WTC11 (cell line): Measurements from ENCODE around the gene IRX3. TPM values are rescaled to one million over a fixed set of nuclear protein-coding genes. Genes with fewer than 3 reads are reported as not detected.
A peak's percentile ranks its signal among the peaks of the same experiment; 100 is the strongest.

ENCODE experiments used
- ATAC-seq: fragments of 200-7000 bp; cut with Tn5 transposase; 2 replicates; pipeline ENCODE4 v1.10.0; 2021; ENCODE audit warnings: mild to moderate bottlenecking, moderate library complexity
- CTCF ChIA-PET: fragments of 300-600 bp; sonication (Branson Sonifier 250); formaldehyde crosslinking; loops from one replicate; lab custom pipeline; 2021; ENCODE audit warnings: antibody characterized with exemption; lab: Charles Lee
- POLR2A ChIA-PET: fragments of 350-600 bp; sonication (Branson Sonifier 250); formaldehyde crosslinking; loops from one replicate; lab custom pipeline; 2021; ENCODE audit warnings: antibody characterized with exemption; lab: Charles Lee
- DNase-seq: peaks from one replicate; pipeline ENCODE4 v3.0.0; 2021; ENCODE audit warnings: low spot score
- H3K27ac Mint-ChIP-seq: 2 replicates; pipeline ENCODE4 v1.8.0; 2021; ENCODE audit warnings: mixed read lengths
- H3K27me3 Mint-ChIP-seq: 2 replicates; pipeline ENCODE4 v1.8.0; 2021; ENCODE audit warnings: low read depth, mild to moderate bottlenecking, moderate library complexity, mixed read lengths
- H3K36me3 Mint-ChIP-seq: 2 replicates; pipeline ENCODE4 v1.8.0; 2021; ENCODE audit warnings: mixed read lengths
- H3K4me1 Mint-ChIP-seq: 2 replicates; pipeline ENCODE4 v1.8.0; 2022; ENCODE audit warnings: mixed read lengths
- H3K4me3 Mint-ChIP-seq: 2 replicates; pipeline ENCODE4 v1.8.0; 2021; ENCODE audit warnings: mild to moderate bottlenecking, moderate library complexity, mixed read lengths
- H3K9me3 Mint-ChIP-seq: 2 replicates; pipeline ENCODE4 v1.8.0; 2021; ENCODE audit warnings: mixed read lengths
- ATF6 ChIP-seq: sonication (generic); formaldehyde crosslinking; IDR thresholded peaks from 2 replicates; pipeline ENCODE4 v1.8.1; 2023; ENCODE audit warnings: mild to moderate bottlenecking, missing genetic modification reagents
- ESRRA ChIP-seq: sonication (generic); formaldehyde crosslinking; IDR thresholded peaks from 2 replicates; pipeline ENCODE4 v1.8.1; 2022; ENCODE audit warnings: mild to moderate bottlenecking, missing genetic modification reagents, borderline replicate concordance
- ETV6 ChIP-seq: sonication (generic); formaldehyde crosslinking; IDR thresholded peaks from 2 replicates; pipeline ENCODE4 v1.8.1; 2022; ENCODE audit warnings: mild to moderate bottlenecking, missing genetic modification reagents
- FOXP1 ChIP-seq: sonication (generic); formaldehyde crosslinking; IDR thresholded peaks from 2 replicates; pipeline ENCODE4 v1.8.0; 2022; ENCODE audit warnings: missing genetic modification reagents, mild to moderate bottlenecking, moderate library complexity, borderline replicate concordance
- FOXP4 ChIP-seq: sonication (generic); formaldehyde crosslinking; IDR thresholded peaks from 2 replicates; pipeline ENCODE4 v1.8.0; 2022; ENCODE audit warnings: mild to moderate bottlenecking, missing genetic modification reagents
- GABPB1 ChIP-seq: sonication (generic); formaldehyde crosslinking; IDR thresholded peaks from 2 replicates; pipeline ENCODE4 v1.8.1; 2023; ENCODE audit warnings: mild to moderate bottlenecking, missing genetic modification reagents
- NFYB ChIP-seq: sonication (generic); formaldehyde crosslinking; conservative IDR thresholded peaks from 2 replicates; pipeline ENCODE4 v1.8.0; 2022; ENCODE audit warnings: low read depth, missing genetic modification reagents
- ZNF423 ChIP-seq: fragments of 250-450 bp; sonication (Bioruptor Pico); IDR thresholded peaks from 2 replicates; pipeline ENCODE4 v2.1.2; 2022; ENCODE audit warnings: mild to moderate bottlenecking, moderate library complexity
- ZNF512 ChIP-seq: sonication (generic); formaldehyde crosslinking; IDR thresholded peaks from 2 replicates; pipeline ENCODE4 v1.8.1; 2022; ENCODE audit warnings: missing genetic modification reagents, borderline replicate concordance
- total RNA-seq: library from RNA; stranded (reverse); gene quantifications from 3 replicates; pipeline ENCODE4 v1.2.3, GENCODE V29; 2021
- TF ChIP-seq, protein P1 (sequence below): fragments of 250-450 bp; sonication (Bioruptor Pico); IDR thresholded peaks from 2 replicates; pipeline ENCODE4 v1.8.0; 2021; ENCODE audit warnings: mild to moderate bottlenecking
- TF ChIP-seq, protein P2 (sequence below): fragments of 250-450 bp; sonication (Bioruptor Pico); IDR thresholded peaks from 2 replicates; pipeline ENCODE4 v1.9.0; 2021; ENCODE audit warnings: mild to moderate bottlenecking
- TF ChIP-seq, protein P3 (sequence below): sonication (generic); formaldehyde crosslinking; IDR thresholded peaks from 2 replicates; pipeline ENCODE4 v1.8.1; 2023; ENCODE audit warnings: mild to moderate bottlenecking, moderate library complexity, missing genetic modification reagents

Gene IRX3
- total RNA-seq, 1 experiment from 2014 or later, result 1.1 TPM

DNA sequence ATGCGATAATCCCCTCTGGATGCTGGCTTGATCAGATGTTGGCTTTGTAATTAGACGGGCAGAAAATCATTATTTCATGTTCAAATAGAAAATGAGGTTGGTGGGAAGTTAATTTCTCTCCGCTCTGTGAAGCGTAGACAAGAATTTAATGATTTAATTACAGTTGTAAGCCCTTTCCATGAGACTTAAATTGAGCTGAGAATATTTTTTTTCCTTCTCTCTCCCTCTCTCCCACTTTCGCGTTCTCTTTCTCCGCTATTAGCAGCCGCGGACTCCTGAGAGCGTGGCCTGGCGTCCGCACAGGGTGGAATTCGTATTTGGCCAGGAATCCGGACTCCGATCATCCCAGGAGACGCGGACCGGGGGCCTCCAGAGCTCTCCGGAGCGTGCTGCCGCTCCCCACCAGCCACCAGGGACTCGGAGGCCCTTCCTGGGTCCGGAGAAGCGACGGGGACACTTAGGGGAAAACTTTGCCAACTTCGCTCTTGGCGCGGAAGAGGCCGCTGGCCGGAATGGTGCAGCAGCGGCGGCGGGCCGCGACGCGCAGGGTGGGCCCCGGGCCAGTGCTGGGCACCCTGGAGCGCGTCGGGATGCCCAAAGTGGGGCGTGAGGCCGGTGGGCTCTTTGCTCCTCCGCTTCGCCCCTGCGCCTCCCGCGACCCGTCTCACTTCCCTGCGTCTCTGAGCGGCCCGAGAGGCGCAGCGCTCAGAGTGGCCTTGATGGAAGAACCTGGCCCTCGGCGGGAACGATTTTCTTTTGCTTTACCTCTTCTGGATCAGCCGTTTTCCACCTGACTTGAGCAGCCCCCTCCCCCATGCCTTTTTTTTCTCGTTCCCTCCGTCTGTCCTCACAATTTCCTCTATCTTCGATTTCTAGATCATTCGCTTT, 3.6 kb upstream of the IRX3 start:
- peaks cover 7% of the 10 kb centered on the region for H3K9me3 Mint-ChIP-seq
- POLR2A ChIA-PET, result interaction anchor here (0.6 to 1.4 kb wide), 2 partner anchors 13 to 641 kb away, joined by 3 read pairs; no protein-coding TSS in a partner anchor
- peaks cover 2% of the 10 kb centered on the region; the same call in 1 of the 2 replicates for H3K36me3 Mint-ChIP-seq
- no peak overlapping the region for H3K27ac Mint-ChIP-seq
- peak overlapping the region; percentile 82 for H3K4me3 Mint-ChIP-seq
- ATAC-seq (no peak), DNase-seq (peak; percentile 38)
- CTCF ChIA-PET, result interaction anchor here (0.5 to 1.8 kb wide), 5 partner anchors 70 to 646 kb away, joined by 3 to 8 read pairs (median 5); partner anchors contain the start of gene IRX5
- no peak for TF ChIP-seq NFYB (CRISPR knock-in tag)
- TF ChIP-seq ZNF423 (CRISPR knock-in tag), result no peak
- TF ChIP-seq, protein P1, sequence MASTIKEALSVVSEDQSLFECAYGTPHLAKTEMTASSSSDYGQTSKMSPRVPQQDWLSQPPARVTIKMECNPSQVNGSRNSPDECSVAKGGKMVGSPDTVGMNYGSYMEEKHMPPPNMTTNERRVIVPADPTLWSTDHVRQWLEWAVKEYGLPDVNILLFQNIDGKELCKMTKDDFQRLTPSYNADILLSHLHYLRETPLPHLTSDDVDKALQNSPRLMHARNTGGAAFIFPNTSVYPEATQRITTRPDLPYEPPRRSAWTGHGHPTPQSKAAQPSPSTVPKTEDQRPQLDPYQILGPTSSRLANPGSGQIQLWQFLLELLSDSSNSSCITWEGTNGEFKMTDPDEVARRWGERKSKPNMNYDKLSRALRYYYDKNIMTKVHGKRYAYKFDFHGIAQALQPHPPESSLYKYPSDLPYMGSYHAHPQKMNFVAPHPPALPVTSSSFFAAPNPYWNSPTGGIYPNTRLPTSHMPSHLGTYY (CRISPR knock-in tag), result no peak
- TF ChIP-seq, protein P2, sequence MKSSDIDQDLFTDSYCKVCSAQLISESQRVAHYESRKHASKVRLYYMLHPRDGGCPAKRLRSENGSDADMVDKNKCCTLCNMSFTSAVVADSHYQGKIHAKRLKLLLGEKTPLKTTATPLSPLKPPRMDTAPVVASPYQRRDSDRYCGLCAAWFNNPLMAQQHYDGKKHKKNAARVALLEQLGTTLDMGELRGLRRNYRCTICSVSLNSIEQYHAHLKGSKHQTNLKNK, result no peak
- TF ChIP-seq ZNF512 (CRISPR knock-in tag), result no peak
- no peak for TF ChIP-seq GABPB1 (CRISPR knock-in tag)
- peaks cover 91% of the 10 kb centered on the region for H3K27me3 Mint-ChIP-seq
- peaks cover 35% of the 10 kb centered on the region for H3K4me1 Mint-ChIP-seq

DNA sequence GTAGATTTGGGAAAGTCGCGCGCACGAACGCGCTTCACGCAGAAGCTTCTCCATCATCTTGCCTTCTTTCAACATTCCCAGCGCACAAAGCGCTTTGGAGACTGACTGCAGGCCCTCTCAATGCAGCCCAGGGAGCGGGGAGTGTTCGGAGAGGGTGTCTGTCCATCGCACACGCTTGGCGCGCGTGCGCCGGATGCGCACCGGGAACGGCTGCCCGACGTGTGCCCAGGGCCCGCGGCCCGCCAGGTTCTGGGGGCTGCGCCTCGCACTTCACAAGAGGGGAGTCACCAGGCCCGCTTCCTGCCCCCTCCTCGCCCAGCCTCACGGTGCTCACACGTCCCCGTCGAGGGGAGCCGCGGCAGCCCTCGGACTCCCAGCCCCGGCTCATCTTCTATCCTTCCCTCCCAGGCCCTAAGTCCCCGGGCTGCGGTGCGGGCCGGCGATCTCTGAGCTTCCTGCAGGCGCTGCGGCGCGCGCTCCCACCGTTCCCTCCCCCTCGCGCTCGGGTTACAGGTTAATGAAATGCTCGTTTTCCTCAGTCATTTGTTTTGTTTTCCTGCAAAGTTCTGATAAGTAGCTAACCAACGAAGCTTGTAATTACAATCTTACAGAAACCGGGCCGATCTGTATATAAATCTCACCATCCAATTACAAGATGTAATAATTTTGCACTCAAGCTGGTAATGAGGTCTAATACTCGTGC, 2.8 kb upstream of the IRX3 start:
- peak; percentile 2 for ATAC-seq
- peaks cover 39% of the 10 kb centered on the region for H3K4me1 Mint-ChIP-seq
- POLR2A ChIA-PET, result interaction anchor here (0.5 to 1.4 kb wide), 2 partner anchors 642 to 853 kb away, joined by 3 read pairs; no protein-coding TSS in a partner anchor

More for the DNA sequence above, 2.8 kb upstream of the IRX3 start:
- no peak for TF ChIP-seq FOXP1 (CRISPR knock-in tag)
- TF ChIP-seq, protein P3, sequence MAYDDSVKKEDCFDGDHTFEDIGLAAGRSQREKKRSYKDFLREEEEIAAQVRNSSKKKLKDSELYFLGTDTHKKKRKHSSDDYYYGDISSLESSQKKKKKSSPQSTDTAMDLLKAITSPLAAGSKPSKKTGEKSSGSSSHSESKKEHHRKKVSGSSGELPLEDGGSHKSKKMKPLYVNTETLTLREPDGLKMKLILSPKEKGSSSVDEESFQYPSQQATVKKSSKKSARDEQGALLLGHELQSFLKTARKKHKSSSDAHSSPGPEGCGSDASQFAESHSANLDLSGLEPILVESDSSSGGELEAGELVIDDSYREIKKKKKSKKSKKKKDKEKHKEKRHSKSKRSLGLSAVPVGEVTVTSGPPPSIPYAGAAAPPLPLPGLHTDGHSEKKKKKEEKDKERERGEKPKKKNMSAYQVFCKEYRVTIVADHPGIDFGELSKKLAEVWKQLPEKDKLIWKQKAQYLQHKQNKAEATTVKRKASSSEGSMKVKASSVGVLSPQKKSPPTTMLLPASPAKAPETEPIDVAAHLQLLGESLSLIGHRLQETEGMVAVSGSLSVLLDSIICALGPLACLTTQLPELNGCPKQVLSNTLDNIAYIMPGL (CRISPR knock-in tag), result no peak
- 0 out of 2 replicates have a peak, but pooled peaks have one; percentile 44 for TF ChIP-seq ETV6 (CRISPR knock-in tag)
- 0 out of 2 replicates have a peak, but pooled peaks have one; percentile 57 for TF ChIP-seq FOXP4 (CRISPR knock-in tag)
- no peak for TF ChIP-seq ATF6 (CRISPR knock-in tag)
- TF ChIP-seq ESRRA (CRISPR knock-in tag), result no peak
- TF ChIP-seq, all 79 proteins: peak for 2
- H3K36me3 Mint-ChIP-seq, result no peaks in the 10 kb centered on the region; the same call in 1 of the 2 replicates
- H3K27me3 Mint-ChIP-seq, result peaks cover 93% of the 10 kb centered on the region
- H3K9me3 Mint-ChIP-seq, result peaks cover 1% of the 10 kb centered on the region
- CTCF ChIA-PET, result interaction anchor here (1.2 to 1.8 kb wide), 4 partner anchors 71 to 647 kb away, joined by 3 to 6 read pairs (median 4); partner anchors contain the start of gene IRX5
- peak; percentile 75 for DNase-seq
- no peak overlapping the region for H3K27ac Mint-ChIP-seq
- peak overlapping the region; percentile 82 for H3K4me3 Mint-ChIP-seq
